Measurements from ENCODE around the gene AVL9.

The AVL9 gene

DNA sequence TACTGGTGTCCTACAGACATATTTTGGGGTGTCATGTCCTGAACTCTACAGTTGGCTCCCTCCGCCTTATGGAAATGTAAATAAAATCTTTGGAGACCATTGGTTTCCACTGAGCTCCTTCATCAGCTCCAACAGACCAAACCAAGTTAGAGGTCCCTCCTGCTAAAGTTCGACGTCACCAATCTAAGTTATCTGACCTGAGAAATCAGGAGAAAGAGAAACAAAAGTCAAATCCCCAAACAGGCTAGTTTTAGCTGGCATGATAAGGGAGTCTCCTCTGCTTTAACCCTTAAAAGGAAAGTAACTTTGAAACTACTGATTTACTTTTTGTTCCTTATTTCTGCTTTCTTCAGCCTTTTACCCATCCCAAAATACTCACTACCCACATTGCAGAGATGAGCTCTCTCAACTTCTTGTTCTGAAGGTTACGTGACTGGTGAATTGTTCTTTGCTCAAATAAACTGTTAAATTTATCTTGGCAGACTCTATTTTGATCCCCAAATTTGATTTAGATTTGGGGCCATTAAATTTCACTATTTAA lies 39.9 kb downstream of the AVL9 start:
- DNase-seq (ENCODE audit: low read depth in 3 of 3) = no peak

DNA sequence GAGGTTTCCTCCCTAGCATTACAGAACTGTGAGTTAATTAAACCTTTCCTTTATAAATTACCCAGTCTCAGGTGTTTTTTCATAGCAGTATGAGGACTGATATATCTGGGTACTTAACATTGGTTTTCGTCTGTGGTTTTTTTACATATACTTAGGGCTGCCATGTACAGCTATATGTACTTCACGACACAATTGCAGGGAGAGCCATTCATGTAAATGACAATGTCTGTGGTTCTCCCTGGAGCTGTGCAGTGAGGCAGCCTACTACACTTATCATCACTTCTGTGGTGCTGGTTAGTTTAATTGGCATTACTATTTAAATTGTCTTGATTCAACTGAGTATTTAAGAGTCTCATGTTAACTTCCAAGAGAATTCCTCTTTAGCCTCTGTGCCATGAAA lies 40.7 kb downstream of the AVL9 start:
- DNase-seq (ENCODE audit: low read depth in 3 of 3) = no peak

DNA sequence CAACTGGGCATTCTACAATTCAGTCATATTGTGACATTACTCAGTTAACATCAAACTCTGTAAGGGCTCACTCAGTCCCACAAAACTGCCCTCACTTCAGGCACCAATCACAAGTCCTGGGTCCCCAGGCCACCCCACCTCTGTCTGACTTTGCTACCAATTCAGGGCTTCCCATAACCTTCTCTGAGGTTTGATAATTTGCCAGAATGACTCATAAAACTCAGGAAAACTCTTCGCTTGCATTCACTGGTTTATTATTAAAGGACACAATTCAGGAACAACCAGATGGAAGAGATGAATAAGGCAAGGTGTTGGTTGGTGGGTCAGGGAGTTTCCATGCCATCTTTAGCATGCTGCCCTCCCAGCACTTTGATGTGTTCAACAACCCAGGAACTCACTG lies 41.3 kb downstream of the AVL9 start:
- DNase-seq (ENCODE audit: low read depth in 3 of 3) = no peak

- DNase-seq (ENCODE audit: low read depth in 3 of 3) = no peak
Measured at GRCh38 chr7:32537760-32538159, 42.5 kb downstream of the AVL9 start.

GRCh38 chr7:32539366-32539765 lies 44.1 kb downstream of the AVL9 start:
- DNase-seq (ENCODE audit: low read depth in 3 of 3) = no peak

DNA sequence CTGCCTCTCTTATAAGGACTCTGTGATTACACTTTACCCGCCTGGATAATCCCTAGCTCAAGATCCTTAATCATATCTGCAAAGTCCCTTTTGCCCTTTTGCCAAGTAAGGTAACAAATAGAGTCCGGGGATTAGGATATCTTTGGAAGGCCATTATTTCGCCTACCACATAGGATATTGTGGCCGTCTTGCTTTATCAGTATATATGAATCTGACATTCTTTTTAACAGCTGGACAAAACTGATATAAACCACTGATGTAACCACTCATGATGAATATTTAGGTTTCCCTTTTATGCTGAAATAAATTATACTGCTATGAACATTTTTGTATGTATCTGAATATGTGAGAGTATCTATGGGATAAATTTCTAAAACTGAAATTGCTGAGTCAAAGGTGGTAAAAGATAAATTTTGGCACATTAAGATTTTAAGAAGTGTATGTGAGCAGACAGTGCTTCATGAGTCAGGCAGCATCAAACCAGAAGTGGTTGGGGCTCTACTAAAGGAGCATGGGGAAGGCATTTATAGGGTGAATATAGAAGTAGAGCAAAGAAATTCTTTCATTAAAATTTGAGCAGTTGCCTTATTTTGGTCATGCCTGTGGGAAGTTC lies 44.7 kb downstream of the AVL9 start:
- DNase-seq (ENCODE audit: low read depth in 3 of 3) = no peak

DNA sequence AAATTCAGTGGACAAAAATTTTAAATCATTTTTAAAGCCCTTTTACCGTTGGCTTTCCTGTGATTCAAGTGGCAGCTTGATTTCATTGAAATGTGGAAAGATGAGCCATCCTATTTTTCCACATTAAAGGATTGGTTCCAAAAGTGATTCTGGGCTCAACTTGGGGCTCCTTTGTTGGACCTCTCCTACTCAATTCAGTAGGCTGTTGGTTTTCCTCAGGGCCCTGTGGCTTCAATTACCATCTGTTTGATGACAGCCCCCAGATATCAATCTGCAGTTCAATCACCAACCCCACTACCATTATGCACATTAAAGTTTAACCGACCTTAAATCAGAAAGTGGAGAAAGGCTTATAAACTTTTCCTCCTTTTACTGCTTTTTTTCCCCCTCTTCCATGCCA lies 47.3 kb downstream of the AVL9 start:
- DNase-seq (ENCODE audit: low read depth in 3 of 3) = no peak

GRCh38 chr7:32559480-32559879 lies 64.2 kb downstream of the AVL9 start:
- no peak for DNase-seq (ENCODE audit: low read depth in 3 of 3)

- no peak for DNase-seq (ENCODE audit: low read depth in 3 of 3)
Measured at GRCh38 chr7:32560075-32560474, 64.8 kb downstream of the AVL9 start.

- no peak for DNase-seq (ENCODE audit: low read depth in 3 of 3)
Measured at GRCh38 chr7:32561613-32562012, 66.3 kb downstream of the AVL9 start.

DNA sequence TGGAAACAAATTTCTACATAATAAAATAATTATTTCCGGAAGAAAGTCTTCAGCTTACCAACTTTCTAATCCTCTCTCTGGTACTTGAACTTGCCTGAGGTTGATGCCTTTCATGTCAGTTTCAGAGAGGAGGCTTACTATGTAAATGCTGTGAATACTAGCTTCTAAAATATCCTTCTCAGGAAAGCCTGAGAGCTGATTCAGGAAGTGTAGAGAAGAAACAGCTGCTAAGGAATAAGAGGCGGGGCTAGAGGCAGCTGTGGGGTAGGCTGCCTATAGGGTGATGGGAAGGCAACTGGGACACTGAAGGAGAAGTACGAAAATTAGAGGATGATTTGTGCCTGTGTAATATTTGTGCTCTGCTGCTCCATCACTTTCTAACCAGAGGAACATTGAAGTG lies 69.3 kb downstream of the AVL9 start:
- no peak for DNase-seq (ENCODE audit: low read depth in 3 of 3)

DNA sequence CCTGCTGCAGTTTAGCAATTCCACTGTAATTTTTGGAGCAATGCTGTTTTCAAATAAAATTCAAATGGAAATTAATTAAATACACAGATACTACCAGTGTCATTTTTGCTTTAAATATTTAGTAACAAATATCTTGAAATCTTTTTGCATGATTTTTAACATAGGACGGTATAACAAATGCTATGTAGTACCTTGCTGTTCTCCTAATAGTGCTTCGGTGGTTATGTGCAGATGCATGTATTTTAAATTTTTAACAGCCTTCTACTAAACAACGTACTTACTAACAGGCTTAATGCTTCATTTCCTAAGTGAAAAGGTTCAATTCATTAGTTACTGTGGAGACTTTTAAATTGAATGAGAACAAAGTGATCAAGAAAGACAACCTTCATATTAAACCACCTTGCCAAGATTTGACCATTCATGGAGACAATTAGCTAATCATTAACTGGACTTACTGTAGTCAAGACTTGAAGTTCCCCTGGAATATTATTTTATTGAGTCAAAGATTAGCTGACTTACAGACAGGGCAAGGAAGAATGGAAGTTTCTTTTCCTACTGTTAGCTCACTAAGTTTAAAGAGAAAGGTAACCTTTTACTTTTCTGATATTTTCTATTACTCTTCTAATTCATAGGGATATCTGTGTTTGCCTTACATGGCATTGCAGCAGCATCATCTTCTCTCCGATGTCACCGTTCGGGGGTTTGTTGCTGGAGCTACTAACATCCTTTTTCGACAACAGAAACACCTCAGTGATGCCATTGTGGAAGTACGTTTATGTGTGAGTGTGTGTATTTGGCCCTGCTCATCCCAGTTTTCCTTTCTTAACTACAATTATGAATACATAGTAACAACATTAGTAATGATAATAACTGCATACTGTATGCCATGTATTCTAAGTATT lies 74.3 kb downstream of the AVL9 start:
- no peak for DNase-seq (ENCODE audit: low read depth in 3 of 3)

DNA sequence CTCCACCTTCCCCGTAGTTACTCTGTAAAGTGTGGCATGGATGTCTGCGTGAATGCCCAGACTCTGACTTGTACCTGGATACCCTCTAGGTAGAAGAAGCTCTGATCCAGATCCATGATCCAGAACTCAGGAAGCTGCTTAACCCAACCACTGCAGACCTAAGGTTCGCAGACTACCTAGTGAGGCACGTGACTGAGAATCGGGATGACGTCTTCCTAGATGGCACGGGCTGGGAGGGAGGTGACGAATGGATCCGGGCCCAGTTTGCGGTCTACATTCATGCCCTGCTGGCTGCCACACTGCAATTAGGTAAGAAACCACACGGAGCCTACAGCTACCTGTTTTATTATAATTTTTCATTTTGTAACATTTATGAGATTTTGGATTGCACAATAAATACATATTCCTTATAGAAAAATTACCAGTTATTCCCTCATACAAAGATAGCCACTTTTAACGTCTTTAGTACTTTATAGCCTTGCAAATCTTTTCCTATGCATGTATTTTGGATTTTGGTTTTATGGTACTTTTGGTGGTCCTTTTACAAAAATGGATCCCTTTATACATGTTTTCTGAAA lies 77.9 kb downstream of the AVL9 start:
- DNase-seq (ENCODE audit: low read depth in 3 of 3) = no peak

- DNase-seq (ENCODE audit: low read depth in 3 of 3) = no peak
Measured at GRCh38 chr7:32574626-32575025, 79.3 kb downstream of the AVL9 start.

GRCh38 chr7:32577421-32577820 lies 82.1 kb downstream of the AVL9 start:
- DNase-seq (ENCODE audit: low read depth in 3 of 3) = no peak

DNA sequence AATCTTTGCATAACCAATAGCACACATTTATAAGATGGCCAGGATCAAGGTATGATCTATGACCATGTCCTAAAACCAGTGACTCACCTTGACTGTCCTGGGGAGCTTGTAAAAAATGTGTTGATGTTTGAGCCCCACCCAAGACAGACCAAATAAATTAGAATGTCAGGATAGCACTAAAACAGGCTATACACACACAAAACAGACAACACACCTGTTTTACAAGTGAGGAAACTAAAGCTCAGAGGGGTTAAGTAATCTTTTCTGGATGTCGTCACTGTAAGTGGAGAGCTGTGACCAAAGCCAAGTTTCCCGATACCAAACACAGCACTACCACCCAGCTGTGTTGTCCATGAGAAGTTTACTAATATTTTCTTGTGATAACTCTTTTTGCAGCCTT lies 84.5 kb downstream of the AVL9 start:
- DNase-seq (ENCODE audit: low read depth in 3 of 3) = no peak

GRCh38 chr7:32580646-32581045 lies 85.4 kb downstream of the AVL9 start:
- DNase-seq (ENCODE audit: low read depth in 3 of 3) = no peak

- DNase-seq (ENCODE audit: low read depth in 3 of 3) = no peak
Measured at GRCh38 chr7:32582036-32582435, 86.7 kb downstream of the AVL9 start.

DNA sequence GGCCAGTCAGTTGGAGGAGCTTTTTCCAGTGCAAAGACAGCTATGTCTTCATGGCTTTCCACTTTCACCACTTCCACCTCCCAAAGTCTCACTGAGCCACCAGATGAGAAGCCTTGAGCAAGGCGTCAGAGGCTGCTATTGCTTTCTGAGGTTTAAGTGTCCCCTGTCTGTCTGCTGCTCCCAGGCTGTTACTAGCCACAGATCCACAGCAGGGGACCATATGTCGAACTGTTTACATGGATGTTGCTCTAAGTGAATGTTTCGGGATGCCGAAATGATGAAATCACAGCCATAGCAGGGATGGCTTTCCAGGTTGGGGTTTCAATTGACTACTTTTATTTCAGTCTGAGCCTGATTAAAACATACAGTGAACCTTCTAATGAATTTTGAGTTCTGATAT lies 88.5 kb downstream of the AVL9 start:
- no peak for DNase-seq (ENCODE audit: low read depth in 3 of 3)

DNA sequence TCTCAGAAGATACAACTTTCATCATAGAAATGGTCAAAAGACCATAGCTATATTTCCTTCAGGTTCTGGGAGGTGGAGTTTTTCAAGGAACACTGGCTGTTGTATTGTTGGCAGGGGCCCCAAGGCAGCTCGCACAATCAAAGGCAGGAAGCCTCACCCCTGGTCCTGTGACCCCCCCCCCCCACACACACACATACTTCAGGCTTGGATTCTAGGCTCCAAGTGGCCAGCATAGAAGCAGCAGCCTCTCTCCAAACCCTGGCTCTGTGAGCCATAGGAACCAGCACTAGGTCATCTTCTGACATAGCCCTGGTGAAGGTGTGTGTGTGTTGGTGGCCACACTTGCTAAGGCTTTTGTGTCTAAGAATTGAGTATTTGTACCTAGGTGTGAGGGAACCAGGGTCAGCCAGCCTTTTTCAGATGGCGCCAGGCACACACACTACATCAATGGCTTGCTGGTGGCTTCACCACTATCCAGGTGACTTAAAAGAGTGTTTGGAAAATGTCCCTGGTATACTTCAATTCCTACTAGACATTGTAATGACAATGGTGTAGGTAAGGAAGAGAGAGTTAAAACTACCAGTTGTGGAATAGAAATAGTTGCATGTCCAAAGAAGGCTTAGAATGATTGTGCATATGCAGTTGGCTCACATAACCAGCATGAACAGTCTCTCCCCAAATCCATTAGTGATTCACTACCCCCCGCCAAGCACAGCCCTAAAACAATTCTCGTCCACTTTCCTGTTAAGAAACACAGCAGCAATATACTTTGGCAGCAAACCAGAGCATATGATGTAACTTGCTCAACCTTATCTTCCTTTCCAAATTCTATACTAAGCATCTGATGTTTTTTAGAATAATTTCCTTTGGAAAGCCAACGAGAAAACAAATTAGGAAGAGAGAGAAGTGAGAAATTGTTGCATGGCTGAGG lies 91.3 kb downstream of the AVL9 start:
- DNase-seq (ENCODE audit: low read depth in 3 of 3) = no peak

DNA sequence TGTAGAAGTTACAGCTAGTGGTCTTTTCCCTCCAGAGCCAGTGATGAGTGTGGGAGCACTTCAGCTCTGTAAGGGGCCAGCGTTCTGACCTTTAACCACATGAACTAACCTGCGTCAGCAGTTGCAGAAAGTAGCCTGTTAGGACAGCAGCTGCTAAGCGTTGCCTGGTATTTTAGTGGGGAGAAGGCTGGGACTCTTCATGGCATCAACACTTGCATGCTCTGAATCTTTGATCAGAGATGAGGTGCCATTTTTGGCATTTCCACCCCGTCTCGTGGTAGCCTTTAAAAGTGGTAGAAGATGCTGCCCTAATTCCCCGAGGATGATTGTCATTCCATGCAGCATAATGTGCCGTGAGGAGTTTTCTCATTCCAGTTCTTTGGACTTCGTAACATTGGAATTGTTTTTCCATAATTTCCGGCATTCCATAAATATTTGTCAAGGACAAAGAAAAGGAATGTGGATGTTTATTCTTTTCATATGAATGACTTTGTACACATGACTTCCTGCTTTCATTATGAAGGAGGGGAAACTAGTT lies 92.2 kb downstream of the AVL9 start:
- DNase-seq (ENCODE audit: low read depth in 3 of 3) = no peak
